CD4-positive, CD25-positive, alpha-beta regulatory T cell (primary cell): ENCODE data around the gene HSPA9. TPM values are rescaled to one million over a fixed set of nuclear protein-coding genes. Genes with fewer than 3 reads are reported as not detected.

ENCODE experiments used
- ATAC-seq, 2 donors: fragments of 150-1000 bp; cut with Tn5 transposase; one replicate each; pipeline ENCODE4 v1.10.0; 2021; ENCODE audit warnings: low read depth in 2 of 2, moderate number of reproducible peaks in 2 of 2, moderate library complexity in 1 of 2
- DNase-seq, 3 donors: peaks; one replicate each; pipeline versions ENCODE4 v3.0.0 to v3.0.0-alpha.2; 2012 to 2022; ENCODE audit warnings: mixed read lengths in 1 of 3
- H3K27ac ChIP-seq: one replicate; pipeline ENCODE4 v1.7.0; 2013; ENCODE audit warnings: mild to moderate bottlenecking, low read length; ENCODE audit not compliant: insufficient read depth, poor library complexity, severe bottlenecking
- H3K27me3 ChIP-seq: one replicate; pipeline ENCODE4 v1.7.0; 2013; ENCODE audit warnings: low read length; ENCODE audit not compliant: control insufficient read depth, insufficient read depth
- H3K36me3 ChIP-seq: one replicate; pipeline ENCODE4 v1.7.0; 2013; ENCODE audit warnings: mild to moderate bottlenecking, low read length, moderate library complexity; ENCODE audit not compliant: control insufficient read depth, insufficient read depth
- H3K4me1 ChIP-seq: 2 replicates; pipeline ENCODE4 v1.7.0; 2013; ENCODE audit warnings: mild to moderate bottlenecking, low read length; ENCODE audit not compliant: insufficient read depth, control insufficient read depth, poor library complexity, severe bottlenecking
- H3K4me3 ChIP-seq: one replicate; pipeline ENCODE4 v1.7.0; 2013; ENCODE audit warnings: low read depth, mild to moderate bottlenecking, low read length, moderate library complexity
- H3K9me3 ChIP-seq, 2 experiments: 1 replicate in 1 of 2; 2 replicates in 1 of 2; pipeline ENCODE4 v1.7.0; 2013; ENCODE audit warnings: low read length in 2 of 2, mild to moderate bottlenecking in 1 of 2, moderate library complexity in 1 of 2; ENCODE audit not compliant: control insufficient read depth in 2 of 2
- H3K27ac Mint-ChIP-seq, 3 donors: one replicate each; pipeline ENCODE4 v1.8.0; 2020 to 2022; ENCODE audit warnings: mild to moderate bottlenecking in 3 of 3, mixed read lengths in 3 of 3, moderate library complexity in 2 of 3
- H3K27me3 Mint-ChIP-seq: one replicate; pipeline ENCODE4 v1.8.0; 2022; ENCODE audit warnings: mild to moderate bottlenecking, mixed read lengths
- H3K36me3 Mint-ChIP-seq: one replicate; pipeline ENCODE4 v1.8.0; 2020; ENCODE audit warnings: mixed read lengths
- H3K4me1 Mint-ChIP-seq, 4 donors: one replicate each; pipeline ENCODE4 v1.8.0; 2020 to 2022; ENCODE audit warnings: mixed read lengths in 4 of 4, mild to moderate bottlenecking in 1 of 4
- H3K4me3 Mint-ChIP-seq, 4 donors: one replicate each; pipeline ENCODE4 v1.8.0; 2020 to 2022; ENCODE audit warnings: mild to moderate bottlenecking in 4 of 4, mixed read lengths in 4 of 4, moderate library complexity in 3 of 4
- H3K9me3 Mint-ChIP-seq, 7 donors: one replicate each; pipeline ENCODE4 v1.8.0; 2020 to 2022; ENCODE audit warnings: mixed read lengths in 7 of 7, mild to moderate bottlenecking in 3 of 7, moderate library complexity in 2 of 7
- polyA plus RNA-seq, 4 donors: library from polyadenylated mRNA; unstranded; fragments of 300-500 nt; fragmentation: Illumina TruSeq; gene quantifications; one replicate each; pipeline ENCODE4 v1.2.3, GENCODE V29; 2021
- total RNA-seq: library from RNA; stranded (reverse); gene quantifications from one replicate; pipeline ENCODE4 v1.2.3, GENCODE V29; 2022

HSPA9 gene
- total and polyA plus RNA-seq, 5 donors from 2014 or later = 113 to 276 (median 121) TPM

DNA sequence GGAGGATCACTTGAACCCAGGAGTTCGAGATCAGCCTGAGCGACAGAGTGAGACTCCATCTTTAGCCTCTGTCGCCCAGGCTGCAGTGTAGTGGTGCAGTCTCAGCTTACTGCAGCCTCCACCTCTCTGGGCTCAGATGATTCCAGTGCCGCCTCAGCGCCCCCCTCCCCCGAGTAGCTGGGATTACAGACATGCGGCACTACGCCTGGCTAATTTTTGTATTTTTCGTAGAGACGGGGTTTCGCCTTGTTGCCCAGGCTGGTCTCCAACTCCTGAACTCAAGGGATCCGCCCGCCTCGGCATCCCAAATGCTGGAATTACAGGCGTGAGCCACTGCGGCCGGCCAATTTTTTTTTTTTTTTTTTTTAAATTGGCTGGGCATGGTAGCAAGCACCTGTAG is 2.3 kb upstream of the HSPA9 start:
- Mint-ChIP-seq H3K4me1 (peaks cover 15 to 33% (median 25%) of the 10 kb centered on the region in 4 donors), H3K27me3 (peaks cover 6% of the 10 kb centered on the region), H3K36me3 (peaks cover 7% of the 10 kb centered on the region), H3K9me3 (no peaks in the 10 kb centered on the region), H3K4me3 (peak overlapping the region in 3 of 4 donors; percentile 56 to 69 (median 58)), H3K27ac (peak overlapping the region in 1 of 3 donors; percentile 100)
- Histone ChIP-seq H3K36me3 (peaks cover 11% of the 10 kb centered on the region), H3K9me3 (no peaks in the 10 kb centered on the region), H3K27ac (no peak overlapping the region), H3K4me3 (no peak overlapping the region), H3K27me3 (no peaks in the 10 kb centered on the region), H3K4me1 (peaks cover 13% of the 10 kb centered on the region)
- DNase-seq = no peak
- ATAC-seq = no peak

DNA sequence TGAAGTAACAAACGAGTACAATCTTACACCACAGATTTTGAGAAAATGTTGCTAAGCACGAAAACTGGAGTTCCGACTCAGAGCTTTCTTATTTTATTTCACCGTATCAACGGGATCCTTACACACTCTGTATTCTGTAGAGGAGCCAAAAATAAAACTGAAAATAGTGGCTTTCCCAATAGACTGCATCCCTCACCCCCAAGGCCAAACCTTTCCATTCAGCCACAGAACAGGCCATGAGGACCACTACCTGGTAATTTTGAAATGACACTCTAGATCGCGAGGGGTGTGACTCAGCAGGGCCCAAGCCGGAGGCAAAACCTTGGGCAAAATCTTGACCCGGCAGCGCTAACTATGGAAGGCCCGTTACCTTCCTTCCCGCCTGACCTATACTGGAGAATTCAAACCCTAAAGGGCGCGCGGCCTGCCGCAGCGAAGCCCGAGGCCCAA is 432 bp downstream of the HSPA9 start:
- peaks cover 18 to 50% (median 29%) of the 10 kb centered on the region in 4 donors for H3K4me1 Mint-ChIP-seq
- H3K27me3 Mint-ChIP-seq = peaks cover 6% of the 10 kb centered on the region
- H3K4me1 ChIP-seq = peaks cover 13% of the 10 kb centered on the region
- ATAC-seq = peak; percentile 1 to 3
- H3K4me3 Mint-ChIP-seq = peak overlapping the region; percentile 92 to 98 (median 96)
- no peaks in the 10 kb centered on the region for H3K9me3 ChIP-seq
- H3K36me3 ChIP-seq = peaks cover 38% of the 10 kb centered on the region
- H3K27ac Mint-ChIP-seq = peak overlapping the region; percentile 100
- peak overlapping the region; percentile 100 for H3K27ac ChIP-seq
- H3K36me3 Mint-ChIP-seq = peaks cover 22% of the 10 kb centered on the region
- H3K9me3 Mint-ChIP-seq = no peaks in the 10 kb centered on the region
- H3K4me3 ChIP-seq = peak overlapping the region; percentile 100
- no peak for DNase-seq
- H3K27me3 ChIP-seq = no peaks in the 10 kb centered on the region

DNA sequence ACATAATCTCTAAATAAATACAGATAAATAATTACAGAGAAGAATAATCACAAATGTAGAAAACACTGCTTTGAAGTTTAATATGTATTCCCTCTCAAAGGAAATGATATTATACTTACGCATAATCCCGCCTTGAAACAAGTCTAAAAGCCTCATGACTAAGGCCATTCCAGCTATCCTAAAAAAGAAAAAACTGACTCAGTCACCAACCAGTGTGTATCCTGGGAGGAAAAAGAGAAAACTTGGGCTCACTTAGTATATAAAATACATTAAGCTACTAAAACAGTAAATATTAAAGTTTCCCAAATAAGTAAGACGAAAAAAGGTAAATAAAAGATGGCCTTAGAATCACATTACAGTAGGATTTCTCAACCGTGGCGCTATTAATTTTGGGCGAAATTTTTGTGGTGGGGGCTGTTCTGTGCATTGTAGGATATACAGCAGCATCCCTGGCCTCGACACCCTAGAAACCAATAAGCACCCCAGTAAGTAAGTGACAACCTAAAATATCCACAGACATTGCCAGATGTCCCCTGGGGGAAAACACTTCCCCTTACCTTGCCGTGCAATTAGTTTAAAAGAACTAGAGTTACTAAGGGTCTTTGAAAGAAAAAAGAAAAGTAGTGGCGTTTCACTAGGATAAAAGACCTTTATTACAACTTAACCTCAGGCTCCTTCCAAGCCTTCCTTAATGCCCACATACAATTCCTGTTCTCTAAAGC is 1.1 kb downstream of the HSPA9 start:
- H3K27ac ChIP-seq = peak overlapping the region; percentile 100
- H3K9me3 ChIP-seq = no peaks in the 10 kb centered on the region
- Mint-ChIP-seq H3K4me1 (peaks cover 16 to 52% (median 33%) of the 10 kb centered on the region in 4 donors), H3K4me3 (peak overlapping the region; percentile 92 to 98 (median 96)), H3K36me3 (peaks cover 26% of the 10 kb centered on the region), H3K9me3 (no peaks in the 10 kb centered on the region), H3K27ac (peak overlapping the region; percentile 100), H3K27me3 (peaks cover 6% of the 10 kb centered on the region)
- peak overlapping the region; percentile 100 for H3K4me3 ChIP-seq
- DNase-seq (no peak), ATAC-seq (no peak)
- peaks cover 13% of the 10 kb centered on the region for H3K4me1 ChIP-seq
- H3K27me3 ChIP-seq = no peaks in the 10 kb centered on the region
- H3K36me3 ChIP-seq = peaks cover 44% of the 10 kb centered on the region

DNA sequence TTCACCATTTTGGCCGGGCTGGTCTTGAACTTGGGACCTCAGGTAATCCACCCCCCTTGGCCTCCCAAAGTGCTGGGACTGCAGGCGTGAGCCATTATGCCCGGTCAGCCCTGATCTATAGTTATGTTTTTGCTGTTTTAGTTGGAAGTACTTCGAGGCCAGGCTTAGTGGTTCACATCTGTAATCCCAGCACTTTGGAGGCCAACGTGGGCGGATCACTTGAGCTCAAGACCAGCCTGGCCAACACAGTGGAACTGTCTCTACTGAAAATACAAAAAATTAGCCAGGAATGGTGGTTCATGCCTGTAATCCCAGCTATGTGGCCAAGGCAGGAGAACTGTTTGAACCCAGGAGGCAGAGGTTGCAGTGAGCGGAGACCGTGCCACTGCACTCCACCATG is 2.0 kb downstream of the HSPA9 start:
- Mint-ChIP-seq H3K9me3 (no peaks in the 10 kb centered on the region), H3K4me3 (peak overlapping the region; percentile 52 to 98 (median 76)), H3K27ac (peak overlapping the region in 2 of 3 donors; percentile 45 to 100), H3K4me1 (peaks cover 23 to 60% (median 41%) of the 10 kb centered on the region in 4 donors), H3K27me3 (peaks cover 6% of the 10 kb centered on the region), H3K36me3 (peaks cover 34% of the 10 kb centered on the region)
- H3K36me3 ChIP-seq = peaks cover 53% of the 10 kb centered on the region
- peak overlapping the region; percentile 100 for H3K4me3 ChIP-seq
- no peak for DNase-seq
- no peaks in the 10 kb centered on the region for H3K27me3 ChIP-seq
- H3K4me1 ChIP-seq = peaks cover 13% of the 10 kb centered on the region
- no peaks in the 10 kb centered on the region for H3K9me3 ChIP-seq
- H3K27ac ChIP-seq = peak overlapping the region; percentile 100
- no peak for ATAC-seq

DNA sequence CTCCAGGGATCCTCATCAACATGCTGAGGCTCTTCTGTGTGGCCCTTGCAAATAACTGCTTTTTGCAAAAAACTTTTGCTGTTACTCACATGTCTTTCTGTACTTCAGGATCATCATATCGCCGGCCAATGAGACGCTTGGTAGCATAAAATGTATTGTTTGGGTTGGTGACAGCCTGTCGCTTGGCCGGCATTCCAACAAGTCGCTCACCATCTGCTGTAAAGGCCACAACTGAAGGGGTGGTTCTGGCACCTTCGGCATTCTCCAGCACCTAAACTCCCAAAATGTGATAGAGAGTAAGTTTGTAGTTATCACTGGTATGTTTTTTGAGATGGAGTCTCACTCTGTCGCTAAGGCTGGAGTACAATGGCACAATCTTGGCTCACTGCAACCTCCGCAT is 4.3 kb downstream of the HSPA9 start:
- H3K27me3 ChIP-seq = no peaks in the 10 kb centered on the region
- no peak overlapping the region for H3K4me3 ChIP-seq
- H3K27me3 Mint-ChIP-seq = peaks cover 6% of the 10 kb centered on the region
- H3K27ac Mint-ChIP-seq = peak overlapping the region in 1 of 3 donors; percentile 67
- DNase-seq = no peak
- peaks cover 51% of the 10 kb centered on the region for H3K36me3 Mint-ChIP-seq
- H3K4me1 Mint-ChIP-seq = peaks cover 31 to 72% (median 51%) of the 10 kb centered on the region in 4 donors
- ATAC-seq = no peak
- H3K4me3 Mint-ChIP-seq = peak overlapping the region in 3 of 4 donors; percentile 5 to 33 (median 27)
- peaks cover 29% of the 10 kb centered on the region for H3K4me1 ChIP-seq
- peaks cover 76% of the 10 kb centered on the region for H3K36me3 ChIP-seq
- no peaks in the 10 kb centered on the region for H3K9me3 Mint-ChIP-seq
- no peaks in the 10 kb centered on the region for H3K9me3 ChIP-seq
- H3K27ac ChIP-seq = no peak overlapping the region

DNA sequence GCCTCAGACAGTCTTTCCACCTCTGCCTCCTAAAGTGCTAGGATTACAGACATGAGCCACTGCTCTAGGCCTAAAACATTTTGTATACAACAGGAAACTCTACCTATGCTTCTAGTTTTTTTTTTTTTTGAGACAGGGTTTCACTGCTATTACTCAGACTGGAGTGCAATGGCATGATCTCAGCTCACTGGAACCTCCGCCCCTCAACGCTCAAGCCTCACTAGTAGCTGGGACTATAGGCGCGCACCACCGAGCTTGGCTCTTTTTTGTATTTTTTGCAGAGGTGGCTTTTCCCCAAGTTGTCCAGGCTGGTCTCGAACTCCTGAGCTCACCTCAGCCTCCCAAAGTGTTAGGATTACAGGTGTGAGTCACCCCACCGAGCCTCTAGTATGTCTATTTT is 5.4 kb downstream of the HSPA9 start:
- Mint-ChIP-seq H3K27me3 (no peaks in the 10 kb centered on the region), H3K4me1 (peaks cover 39 to 77% (median 51%) of the 10 kb centered on the region in 4 donors), H3K4me3 (peak overlapping the region in 1 of 4 donors; percentile 36), H3K36me3 (peaks cover 52% of the 10 kb centered on the region), H3K9me3 (no peaks in the 10 kb centered on the region), H3K27ac (peak overlapping the region in 1 of 3 donors; percentile 31)
- DNase-seq (no peak), ATAC-seq (no peak)
- Histone ChIP-seq H3K36me3 (peaks cover 87% of the 10 kb centered on the region), H3K27ac (no peak overlapping the region), H3K4me1 (peaks cover 35% of the 10 kb centered on the region), H3K27me3 (no peaks in the 10 kb centered on the region), H3K9me3 (no peaks in the 10 kb centered on the region), H3K4me3 (no peak overlapping the region)

DNA sequence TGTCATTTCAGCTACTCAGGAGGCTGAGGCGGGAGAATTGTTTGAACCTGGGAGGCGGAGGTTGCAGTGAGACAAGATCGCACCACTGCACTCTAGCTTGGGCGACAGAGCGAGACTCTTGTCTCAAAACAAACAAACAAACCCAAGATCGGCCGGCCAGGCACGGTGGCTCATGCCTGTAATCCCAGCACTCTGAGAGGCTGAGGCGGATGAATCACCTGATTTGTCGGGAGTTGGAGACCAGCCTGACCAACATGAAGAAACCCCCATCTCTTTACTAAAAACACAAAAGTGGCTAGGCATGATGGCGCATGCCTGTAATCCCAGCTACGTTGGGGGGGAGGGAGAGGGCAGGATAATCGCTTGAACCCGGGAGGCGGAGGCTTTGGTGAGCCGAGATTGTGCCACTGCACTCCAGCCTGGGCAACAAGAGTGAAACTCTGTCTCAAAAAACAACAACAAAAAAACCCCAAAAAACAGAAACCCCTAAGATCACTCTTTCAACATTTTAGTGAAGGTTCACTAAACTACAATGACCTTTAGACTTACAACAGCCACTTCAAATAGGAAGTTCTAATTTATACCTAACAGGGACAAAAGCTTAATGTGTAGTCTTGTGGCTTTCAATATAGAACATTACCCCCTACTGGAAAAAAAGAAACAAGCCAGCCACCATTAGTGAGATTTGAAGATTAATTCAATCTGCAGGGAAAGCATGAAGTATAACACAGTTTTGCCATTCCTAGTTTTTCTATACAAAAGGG is 7.0 kb downstream of the HSPA9 start:
- DNase-seq (no peak), ATAC-seq (no peak)
- H3K9me3 Mint-ChIP-seq = no peaks in the 10 kb centered on the region
- Histone ChIP-seq H3K27me3 (no peaks in the 10 kb centered on the region), H3K9me3 (no peaks in the 10 kb centered on the region), H3K27ac (peak overlapping the region; percentile 9), H3K36me3 (peaks cover 95% of the 10 kb centered on the region), H3K4me1 (peaks cover 26% of the 10 kb centered on the region), H3K4me3 (no peak overlapping the region)
- H3K4me1 Mint-ChIP-seq = peaks cover 33 to 78% (median 49%) of the 10 kb centered on the region in 4 donors
- H3K36me3 Mint-ChIP-seq = peaks cover 59% of the 10 kb centered on the region
- no peaks in the 10 kb centered on the region for H3K27me3 Mint-ChIP-seq
- peak overlapping the region in 2 of 4 donors; percentile 45 to 50 for H3K4me3 Mint-ChIP-seq
- H3K27ac Mint-ChIP-seq = peak overlapping the region in 2 of 3 donors; percentile 14 to 89
